ENCODE results near the gene TRAPPC12.
"Not testable (repeated sequence)": the region's sequence is repeated elsewhere in the genome, so short reads cannot be mapped to it uniquely, and the experiment has no call there.

Gene TRAPPC12

DNA sequence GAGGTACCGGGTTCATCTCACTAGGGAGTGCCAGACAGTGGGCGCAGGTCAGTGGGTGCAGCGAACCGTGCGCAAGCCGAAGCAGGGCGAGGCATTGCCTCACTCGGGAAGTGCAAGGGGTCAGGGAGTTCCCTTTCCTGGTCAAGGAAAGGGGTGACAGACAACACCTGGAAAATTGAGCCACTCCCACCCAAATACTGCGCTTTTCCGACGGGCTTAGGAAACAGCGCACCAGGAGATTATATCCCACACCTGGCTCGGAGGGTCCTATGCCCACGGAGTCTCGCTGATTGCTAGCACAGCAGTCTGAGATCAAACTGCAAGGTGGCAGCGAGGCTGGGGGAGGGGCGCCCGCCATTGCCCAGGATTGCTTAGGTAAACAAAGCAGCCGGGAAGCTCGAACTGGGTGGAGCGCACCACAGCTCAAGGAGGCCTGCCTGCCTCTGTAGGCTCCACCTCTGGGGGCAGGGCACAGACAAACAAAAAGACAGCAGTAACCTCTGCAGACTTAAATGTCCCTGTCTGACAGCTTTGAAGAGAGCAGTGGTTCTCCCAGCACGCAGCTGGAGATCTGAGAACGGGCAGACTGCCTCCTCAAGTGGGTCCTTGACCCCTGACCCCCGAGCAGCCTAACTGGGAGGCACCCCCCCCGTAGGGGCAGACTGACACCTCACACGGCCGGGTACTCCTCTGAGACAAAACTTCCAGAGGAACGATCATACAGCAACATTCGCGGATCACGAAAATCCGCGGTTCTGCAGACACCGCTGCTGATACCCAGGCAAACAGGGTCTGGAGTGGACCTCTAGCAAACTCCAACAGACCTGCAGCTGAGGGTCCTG, 9.9 kb upstream of the TRAPPC12 start:
- DNase-seq (ENCODE audit: low read depth): not testable (repeated sequence)

DNA sequence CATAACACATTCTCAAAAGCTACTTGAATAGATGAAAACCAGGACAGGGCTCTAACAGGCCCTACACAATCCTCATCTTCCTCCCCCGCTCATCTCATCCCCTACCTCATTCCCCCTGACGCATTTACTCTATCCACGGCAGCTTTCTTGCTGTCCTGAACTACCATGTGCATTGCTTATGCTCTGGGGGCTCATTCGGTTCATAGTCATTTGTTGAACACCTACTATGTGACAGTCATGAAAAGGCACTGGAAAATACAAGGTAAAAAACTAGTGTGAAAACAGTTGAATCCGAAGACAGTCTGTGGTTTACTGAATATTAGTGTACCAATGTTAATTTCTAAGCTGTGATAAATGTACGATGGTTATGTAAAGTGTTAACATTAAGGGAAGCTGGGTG, 2.7 kb upstream of the TRAPPC12 start:
- DNase-seq (ENCODE audit: low read depth): no peak

DNA sequence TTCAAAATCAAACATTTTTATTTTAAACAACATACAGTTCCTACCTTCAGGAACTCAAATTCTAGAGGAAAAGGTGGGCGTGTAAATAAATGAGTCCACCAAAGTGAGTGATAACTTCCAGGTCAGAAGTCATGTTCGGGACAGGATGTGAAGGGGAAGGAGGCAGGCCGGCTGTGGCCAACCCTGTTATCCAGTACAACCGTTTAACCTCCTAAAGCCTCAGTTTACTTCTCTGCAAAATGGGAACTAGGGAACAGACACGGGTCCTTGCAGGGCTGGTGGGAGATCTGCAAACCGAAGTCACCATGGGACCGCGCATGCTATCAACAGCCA, 2.2 kb upstream of the TRAPPC12 start:
- no peak for DNase-seq (ENCODE audit: low read depth)

DNA sequence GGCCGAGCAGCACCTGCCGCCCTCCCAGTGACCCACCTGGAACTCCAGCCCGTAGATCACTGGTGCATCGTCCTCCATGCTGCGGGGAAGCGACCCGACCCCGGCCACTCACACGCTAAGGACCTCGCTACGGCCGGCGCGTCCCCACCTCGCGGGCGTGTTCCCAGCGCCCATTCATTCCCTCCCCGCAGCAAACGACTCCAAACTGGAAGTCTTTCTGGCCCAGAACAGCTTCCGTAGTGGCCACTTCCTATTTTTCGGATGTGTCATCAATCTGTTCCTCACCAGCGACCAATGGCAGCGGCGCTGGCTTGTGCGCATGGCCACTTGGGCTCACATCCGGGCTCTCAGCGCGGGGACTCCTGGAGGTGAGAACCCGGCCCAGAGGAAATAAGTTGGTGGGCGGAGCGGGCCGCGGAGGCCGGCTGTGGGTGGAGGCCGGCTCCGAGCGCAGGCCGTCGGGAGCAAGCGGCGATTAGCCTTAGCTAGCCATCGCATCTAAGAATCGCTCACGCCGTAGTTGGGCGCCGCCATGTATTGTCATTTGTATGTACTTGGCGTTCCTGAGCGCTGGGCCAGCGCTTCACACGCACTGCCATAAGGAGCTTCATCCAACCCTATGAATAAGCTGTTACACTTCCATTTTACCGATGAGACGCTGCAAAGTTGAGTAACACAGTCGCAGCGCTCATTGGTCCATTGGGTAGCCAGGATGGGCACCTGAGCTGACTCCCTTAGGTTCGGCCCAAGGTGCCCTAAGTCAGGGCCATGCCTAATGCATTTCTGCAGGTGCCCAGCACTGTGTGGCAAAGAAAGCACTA, 1.7 kb upstream of the TRAPPC12 start, which contains the start of gene EIPR1:
EIPR1 (minus strand) TSS at position 207 of the 821 bp plus-strand sequence; CDS start at position 78, 129 bp downstream.
- DNase-seq (ENCODE audit: low read depth): peak; percentile 94

DNA sequence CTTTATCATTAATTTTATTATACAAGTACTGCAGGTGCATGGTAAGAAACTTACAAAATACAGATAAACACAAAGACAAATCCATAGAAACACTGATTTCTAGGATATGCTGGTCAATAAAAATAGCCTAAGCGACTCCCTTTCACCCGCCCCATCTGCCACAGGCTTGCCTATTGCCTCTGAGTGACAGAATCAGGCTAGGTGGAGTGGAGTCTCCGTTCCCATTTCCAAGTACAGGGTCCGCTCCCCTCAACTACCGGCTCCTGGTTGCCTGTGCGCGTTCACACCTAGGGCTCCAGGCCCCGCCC, 201 bp upstream of the TRAPPC12 start:
- no peak for DNase-seq (ENCODE audit: low read depth)

DNA sequence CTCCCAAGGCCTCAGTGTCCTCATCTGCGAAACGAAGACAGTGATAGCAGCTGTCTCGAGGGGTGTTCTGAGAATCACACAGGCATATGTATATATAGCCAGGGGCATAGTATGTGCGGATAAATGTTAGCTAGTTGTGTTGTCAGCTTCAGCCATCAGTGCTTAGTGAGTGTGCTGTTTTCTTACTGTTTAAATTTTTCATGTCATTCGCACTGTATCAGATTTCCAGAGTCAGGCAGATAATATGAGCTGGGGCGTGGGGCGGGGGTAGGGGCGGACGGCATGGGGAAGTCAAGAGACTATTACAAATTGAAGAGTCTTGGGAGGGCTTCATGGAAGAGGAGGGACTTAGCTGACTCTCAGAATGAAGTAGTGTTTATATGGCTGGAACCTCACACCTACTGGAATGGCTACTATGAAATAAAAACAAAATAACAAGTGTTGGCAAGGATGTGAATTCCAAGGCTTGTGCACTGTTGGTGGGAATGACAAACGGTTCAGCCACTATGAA, 7.0 kb downstream of the TRAPPC12 start:
- DNase-seq (ENCODE audit: low read depth): no peak

DNA sequence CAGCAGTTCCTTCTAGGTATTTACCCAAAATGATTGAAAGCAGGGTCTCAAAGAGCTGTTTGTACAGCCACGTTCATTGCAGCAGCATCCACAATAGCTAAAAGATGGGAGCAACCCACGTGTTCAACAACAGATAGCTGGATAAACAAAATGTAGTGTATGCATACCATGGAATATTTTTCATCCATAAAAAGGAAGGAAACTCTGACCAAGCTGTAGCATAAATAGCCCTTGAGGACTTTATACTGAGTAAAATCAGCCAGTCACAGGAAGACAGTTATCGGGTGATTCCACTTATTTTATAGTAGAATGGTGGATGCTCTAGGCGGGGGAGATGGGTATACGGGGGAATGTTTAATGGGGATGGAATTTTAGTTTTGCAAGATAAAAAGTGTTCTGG, 7.5 kb downstream of the TRAPPC12 start:
- no peak for DNase-seq (ENCODE audit: low read depth)

DNA sequence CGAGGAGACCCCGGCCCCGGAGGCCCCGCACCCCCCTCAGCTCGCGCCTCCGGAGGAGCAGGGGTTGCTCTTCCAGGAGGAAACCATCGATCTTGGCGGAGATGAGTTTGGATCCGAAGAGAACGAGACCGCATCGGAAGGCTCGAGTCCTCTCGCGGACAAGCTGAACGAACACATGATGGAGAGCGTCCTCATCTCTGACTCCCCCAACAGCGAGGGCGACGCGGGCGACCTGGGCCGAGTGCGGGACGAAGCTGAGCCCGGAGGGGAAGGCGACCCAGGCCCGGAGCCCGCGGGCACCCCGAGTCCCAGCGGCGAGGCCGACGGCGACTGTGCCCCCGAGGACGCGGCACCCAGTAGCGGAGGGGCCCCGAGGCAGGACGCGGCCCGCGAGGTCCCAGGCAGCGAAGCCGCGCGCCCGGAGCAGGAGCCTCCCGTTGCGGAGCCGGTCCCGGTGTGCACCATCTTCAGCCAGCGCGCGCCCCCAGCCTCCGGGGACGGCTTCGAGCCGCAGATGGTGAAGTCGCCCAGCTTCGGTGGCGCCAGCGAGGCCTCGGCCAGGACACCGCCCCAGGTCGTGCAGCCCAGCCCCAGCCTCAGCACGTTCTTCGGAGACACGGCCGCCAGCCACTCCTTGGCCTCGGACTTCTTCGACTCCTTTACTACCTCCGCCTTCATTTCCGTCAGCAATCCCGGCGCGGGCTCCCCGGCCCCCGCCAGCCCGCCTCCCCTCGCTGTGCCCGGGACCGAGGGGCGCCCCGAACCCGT, 8.3 kb downstream of the TRAPPC12 start:
- DNase-seq (ENCODE audit: low read depth): no peak

DNA sequence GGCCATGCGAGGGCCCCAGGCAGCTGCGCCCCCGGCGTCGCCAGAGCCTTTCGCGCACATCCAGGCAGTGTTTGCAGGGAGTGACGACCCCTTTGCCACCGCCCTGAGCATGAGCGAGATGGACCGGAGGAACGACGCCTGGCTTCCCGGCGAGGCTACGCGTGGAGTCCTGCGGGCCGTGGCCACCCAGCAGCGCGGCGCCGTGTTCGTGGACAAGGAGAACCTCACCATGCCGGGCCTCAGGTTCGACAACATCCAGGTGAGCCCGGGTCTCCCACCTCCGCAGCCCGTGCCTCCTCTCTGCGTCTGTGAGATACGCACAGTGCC, 8.9 kb downstream of the TRAPPC12 start:
- no peak for DNase-seq (ENCODE audit: low read depth)

DNA sequence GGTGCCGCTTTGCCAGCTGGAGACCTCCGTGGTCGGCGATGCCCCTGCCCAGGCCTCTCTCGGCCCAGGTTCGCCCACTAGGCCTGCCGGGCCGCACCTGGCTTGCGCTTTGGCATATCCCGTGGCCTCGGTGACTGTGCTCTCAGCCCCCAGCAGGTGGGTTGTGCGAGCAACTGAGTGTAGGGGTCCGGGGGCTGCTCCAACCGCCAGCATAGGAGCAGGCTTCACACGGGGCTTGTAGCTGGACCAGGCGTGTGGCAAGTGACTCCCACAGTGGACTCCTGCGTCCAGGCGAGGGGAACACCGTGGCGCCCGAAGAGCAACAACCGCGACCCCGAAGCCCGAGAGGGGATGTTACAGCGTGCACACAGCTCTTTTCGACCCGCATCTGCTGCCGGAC, 9.7 kb downstream of the TRAPPC12 start:
- no peak for DNase-seq (ENCODE audit: low read depth)

DNA sequence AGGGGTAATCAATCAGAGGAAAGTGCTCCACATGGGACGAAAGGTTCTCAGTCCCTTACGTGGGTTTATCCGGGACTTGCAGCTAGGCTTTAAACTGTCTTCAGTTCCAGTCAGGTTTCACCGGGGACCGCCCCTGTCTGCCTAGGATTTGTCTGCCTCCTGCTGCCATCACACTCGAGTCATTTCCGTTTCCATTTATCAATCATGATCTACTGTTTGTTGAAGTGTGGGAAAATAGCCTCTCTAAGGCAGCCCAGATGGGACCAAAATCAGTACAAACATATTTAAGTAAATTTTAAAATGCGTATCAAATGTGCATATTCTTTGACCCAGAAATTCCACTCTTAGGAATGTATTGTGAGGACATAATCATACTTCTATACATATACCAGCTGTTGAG, 10.5 kb downstream of the TRAPPC12 start:
- DNase-seq (ENCODE audit: low read depth): no peak

DNA sequence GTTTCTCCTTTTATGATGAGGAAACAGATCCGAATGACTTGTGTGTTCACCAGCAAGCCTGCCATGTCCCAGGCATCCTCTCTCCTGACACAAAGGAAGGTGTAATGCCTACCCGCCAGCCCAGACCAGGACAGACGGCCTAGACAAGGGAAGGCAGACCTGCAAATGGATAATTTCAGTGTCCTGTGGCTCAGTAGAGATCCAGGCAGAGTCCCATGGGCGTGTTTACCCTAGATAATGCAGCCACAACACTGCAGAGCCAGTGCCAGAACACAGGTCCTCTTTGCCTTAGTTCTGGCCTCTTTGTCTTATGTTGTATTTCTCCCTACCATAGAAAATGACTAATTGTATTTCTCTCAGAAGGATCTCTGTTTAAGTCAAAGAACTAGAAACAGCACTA, 12.7 kb downstream of the TRAPPC12 start:
- DNase-seq (ENCODE audit: low read depth): no peak

DNA sequence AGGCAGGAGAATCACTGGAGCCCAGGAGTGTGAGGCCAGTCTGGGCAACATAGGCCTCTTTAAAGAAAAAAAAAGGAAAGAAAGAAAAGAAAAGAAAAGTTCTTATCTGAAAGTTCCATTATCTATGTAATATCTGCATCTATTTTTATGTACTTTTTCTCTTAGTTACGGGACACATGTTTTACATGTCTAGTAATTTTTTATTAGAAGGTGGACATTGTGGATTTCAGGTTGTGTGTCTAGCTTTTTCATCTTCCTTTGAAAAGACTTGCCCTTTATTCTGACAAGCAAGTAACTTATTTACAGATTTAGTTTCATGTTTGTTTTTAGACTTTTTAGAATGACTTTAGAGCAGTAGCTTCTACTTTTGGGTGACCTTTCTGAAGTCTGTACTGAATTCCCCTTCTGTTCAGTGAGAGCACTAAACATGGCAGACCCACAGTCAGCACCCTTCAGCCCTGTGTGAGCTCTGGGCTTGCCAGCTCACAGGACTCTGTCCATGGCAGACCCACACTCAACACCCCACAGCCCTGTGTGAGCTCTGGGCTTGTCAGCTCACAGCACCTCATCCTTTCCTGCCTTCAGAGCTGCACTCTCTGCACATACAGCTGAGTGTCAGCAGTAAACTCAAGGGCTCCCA, 17.5 kb downstream of the TRAPPC12 start:
- no peak for DNase-seq (ENCODE audit: low read depth)

DNA sequence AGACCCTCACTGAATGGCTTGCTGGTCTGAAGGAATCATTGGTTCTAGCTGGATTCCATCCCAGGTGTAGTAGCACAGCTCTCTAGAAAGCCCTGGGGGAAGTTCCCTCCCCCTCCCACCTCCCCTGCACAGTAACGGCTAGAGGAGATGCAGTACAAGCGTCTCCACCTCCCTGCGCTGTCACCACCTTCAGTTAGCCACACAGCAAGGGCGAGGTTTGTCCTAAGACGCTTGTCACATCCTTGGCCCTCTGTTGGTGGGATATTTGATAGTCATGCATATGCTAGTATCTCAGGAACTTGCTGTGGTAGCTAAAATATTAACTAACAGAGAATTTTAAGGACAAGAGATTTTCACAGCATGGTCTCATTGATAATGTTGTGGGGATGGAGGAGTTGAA, 19.4 kb downstream of the TRAPPC12 start:
- DNase-seq (ENCODE audit: low read depth): no peak

DNA sequence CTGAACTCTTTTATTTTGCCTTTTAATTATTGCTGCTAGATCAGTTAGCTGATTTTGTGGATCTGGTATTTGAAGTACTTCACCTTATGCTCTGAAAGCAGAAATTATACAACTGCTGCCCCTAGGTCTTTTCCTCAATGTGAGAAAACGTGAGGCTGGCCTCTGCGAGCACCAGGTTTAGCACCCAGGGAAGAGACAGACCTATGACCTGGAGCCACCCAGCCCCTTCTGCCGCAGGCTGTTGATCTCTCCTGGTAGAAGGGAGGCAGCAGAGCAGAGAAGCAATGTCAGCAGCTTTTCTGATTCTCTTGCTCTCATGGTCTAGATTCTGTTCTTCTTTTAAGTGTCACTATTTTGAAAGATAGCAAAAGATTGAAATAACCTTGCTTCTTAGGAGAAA, 19.9 kb downstream of the TRAPPC12 start:
- no peak for DNase-seq (ENCODE audit: low read depth)

DNA sequence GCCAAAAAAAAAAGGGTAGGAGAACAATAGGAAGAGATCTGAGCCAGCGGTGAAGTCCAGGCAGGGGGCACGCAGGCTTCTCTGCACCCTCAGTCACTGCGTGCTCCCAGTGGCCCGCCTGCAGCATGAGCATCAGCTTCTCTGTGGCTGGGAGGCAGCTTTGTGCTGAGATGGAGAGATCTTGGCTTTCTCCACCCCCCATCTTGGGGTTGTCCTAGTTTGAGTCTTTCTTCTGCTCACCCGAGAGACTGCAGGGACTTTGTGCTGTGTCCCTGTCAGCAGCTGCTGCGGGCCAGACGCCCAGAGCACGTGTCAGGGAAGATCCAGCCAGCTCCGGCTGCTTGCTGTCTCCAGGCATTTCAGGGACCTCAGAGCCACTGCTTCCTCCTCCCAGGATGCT, 20.3 kb downstream of the TRAPPC12 start:
- DNase-seq (ENCODE audit: low read depth): no peak

DNA sequence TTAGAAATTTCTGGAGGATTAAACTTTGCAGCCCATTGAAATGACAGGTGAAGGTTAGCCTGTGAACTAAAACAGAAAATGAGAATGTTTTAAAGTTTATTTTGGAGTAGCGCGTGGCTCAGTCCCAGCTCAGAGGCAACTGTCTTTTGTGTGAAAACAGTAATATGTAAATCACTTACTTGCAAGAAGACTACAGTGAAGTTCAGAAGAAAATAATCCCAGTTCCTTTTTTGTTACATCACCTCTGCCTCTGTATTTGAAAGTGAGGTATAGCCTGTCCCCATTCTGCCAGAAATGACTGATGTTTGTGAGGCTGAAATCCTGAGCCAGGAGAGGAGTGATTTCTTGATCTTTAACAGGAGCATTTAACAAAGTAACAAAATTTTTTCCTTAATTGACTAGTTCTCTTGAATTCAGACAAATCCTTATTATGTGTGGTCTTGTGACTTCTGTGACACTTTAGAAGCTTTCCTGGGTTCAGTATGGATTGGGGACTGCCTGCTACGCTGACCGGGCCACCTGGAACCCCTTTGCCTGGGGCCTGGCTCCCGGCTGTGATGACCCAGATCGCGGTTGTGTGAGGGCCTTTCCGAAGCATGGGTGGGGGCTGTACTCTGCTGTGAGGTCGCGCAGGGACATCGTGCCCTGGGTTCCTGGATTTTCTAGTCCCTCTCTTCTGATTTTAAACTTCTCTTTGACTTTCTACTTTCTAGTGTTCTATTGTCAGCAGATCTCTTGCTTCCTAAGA, 24.3 kb downstream of the TRAPPC12 start:
- no peak for DNase-seq (ENCODE audit: low read depth)

DNA sequence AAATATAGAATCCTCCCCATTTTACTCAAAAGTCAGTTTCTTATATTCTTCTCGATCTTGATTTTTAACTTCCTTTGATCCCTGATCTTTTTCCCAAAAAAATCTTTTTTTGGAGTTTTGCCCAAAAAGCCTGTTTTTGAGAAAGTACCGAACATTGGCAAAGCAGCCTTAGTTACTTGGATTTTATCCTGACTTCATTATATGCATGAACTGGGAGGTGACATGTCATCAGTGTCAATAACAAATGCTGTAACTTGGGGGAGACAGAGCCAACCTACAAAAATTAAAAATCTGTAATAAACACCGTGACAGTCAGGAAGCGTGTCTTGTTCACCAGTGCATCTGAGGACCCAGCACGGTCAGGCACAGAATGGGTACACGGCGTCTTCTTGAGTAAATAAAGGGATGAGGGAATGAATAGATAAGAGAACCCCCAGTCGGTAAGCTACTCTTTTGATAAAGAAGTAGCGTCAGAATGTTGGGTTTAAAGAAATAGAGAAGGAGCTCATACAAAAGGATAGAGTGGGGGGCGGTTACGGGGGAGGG, 24.9 kb downstream of the TRAPPC12 start:
- DNase-seq (ENCODE audit: low read depth): no peak

DNA sequence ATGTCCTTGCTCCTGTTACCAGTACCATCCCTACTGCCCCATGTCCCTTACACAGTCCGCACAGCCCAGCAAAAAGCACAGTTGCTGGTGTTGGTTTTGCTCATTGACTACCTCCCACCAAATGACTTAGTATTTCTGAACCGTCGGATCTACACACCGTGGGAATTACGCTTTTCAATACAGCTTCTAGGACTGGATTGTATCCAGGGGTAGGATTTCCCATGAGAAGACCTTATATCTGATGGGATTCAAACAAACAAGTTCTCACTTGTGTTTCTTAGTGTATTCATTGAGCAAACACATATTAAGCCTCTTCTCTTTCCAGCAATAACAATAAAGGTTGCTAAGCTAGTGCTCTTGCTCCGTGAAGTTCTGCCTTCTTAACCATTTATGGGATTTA, 25.8 kb downstream of the TRAPPC12 start:
- no peak for DNase-seq (ENCODE audit: low read depth)

DNA sequence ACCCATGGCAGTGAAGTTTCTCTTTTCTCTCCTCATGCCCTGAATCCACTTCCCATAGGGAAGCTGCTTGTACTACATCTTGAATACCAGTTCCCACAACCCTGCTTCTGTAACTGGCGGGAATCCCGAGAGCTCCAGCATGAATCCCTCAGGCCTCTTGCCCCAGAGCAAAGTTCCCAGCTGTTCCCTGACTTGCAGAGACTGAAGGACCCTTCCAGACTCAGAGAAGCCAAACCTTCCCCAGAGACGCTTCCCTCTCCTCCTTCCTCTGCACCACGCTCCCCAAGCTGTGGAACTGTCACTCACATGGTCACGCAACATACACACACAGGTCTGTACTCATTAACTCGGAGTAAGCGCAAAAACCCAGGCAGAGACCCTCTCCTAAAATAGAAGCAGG, 26.4 kb downstream of the TRAPPC12 start:
- DNase-seq (ENCODE audit: low read depth): no peak

DNA sequence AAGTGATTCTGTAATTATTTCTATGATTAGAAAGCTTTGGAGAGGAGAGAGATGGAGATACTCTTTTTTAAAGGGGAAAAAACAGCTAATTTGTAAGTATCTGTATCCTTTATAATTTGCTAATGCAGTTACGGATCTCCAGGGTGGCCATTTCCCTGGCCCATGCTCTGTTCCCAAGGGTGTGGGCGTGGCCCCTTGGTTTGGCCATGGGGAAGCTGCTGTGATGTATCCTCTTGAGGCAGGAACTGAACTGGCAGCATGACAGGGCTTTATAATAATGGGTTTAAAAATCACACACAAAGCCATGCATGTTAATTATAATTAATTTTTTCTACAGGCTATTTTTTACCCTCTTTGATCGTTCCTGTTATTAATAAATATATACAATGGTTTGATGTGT, 27.0 kb downstream of the TRAPPC12 start:
- DNase-seq (ENCODE audit: low read depth): no peak

Measured in stimulated activated CD8-positive, alpha-beta memory T cell treated with anti-CD3 and anti-CD28 coated beads, Interleukin-4, amount 100 ng/mL, for 24 hours (primary cell).